AG04450 (cell line): ENCODE results near the gene DLX6. TPM values are rescaled to one million over a fixed set of nuclear protein-coding genes. Genes with fewer than 3 reads are reported as not detected.

Experiments
- CTCF ChIA-PET: fragments of 300-600, 350-600 bp; formaldehyde crosslinking; extraction: SDS; loops from one replicate; lab custom pipeline; 2022; ENCODE audit warnings: antibody characterized with exemption, inconsistent platforms; lab: Charles Lee
- POLR2A ChIA-PET: fragments of 350-600 bp; formaldehyde crosslinking; extraction: SDS; loops from one replicate; lab custom pipeline; 2021; ENCODE audit warnings: antibody characterized with exemption, inconsistent platforms; lab: Yijun Ruan, JAX
- DNase-seq: peaks from one replicate; pipeline ENCODE4 v3.0.0-alpha.2; 2011; ENCODE audit warnings: low read depth, low spot score
- H3K27ac ChIP-seq: one replicate; pipeline ENCODE4 v1.5.1; 2012; ENCODE audit warnings: low read depth, low read length, control low read depth
- H3K27me3 ChIP-seq: one replicate; pipeline ENCODE4 v1.6.0; 2012; ENCODE audit warnings: low read length; ENCODE audit not compliant: control insufficient read depth, insufficient read depth
- H3K4me3 ChIP-seq: 2 replicates; pipeline ENCODE4 v1.5.1; 2011; ENCODE audit warnings: mild to moderate bottlenecking, low read depth, low read length, control low read depth
- H3K9me3 ChIP-seq: 2 replicates; pipeline ENCODE4 v1.5.1; 2012; ENCODE audit warnings: low read length; ENCODE audit not compliant: control insufficient read depth, insufficient read depth
- CTCF ChIP-seq: IDR thresholded peaks from 2 replicates; pipeline ENCODE4 v1.5.1; 2011; ENCODE audit warnings: low read depth, low read length, control low read depth, inconsistent platforms
- polyA plus RNA-seq: library from polyadenylated mRNA; depleted of rRNA; stranded (reverse); fragments of >200 nt; gene quantifications from 2 replicates; pipeline ENCODE4 v1.2.3, GENCODE V29; 2011

The DLX6 gene
- polyA plus RNA-seq, 1 experiment = not detected

GRCh38 chr7:96989859-96990317 is 15.5 kb upstream of the DLX6 start:
- Histone ChIP-seq H3K4me3 (no peak overlapping the region), H3K27me3 (peaks cover 51% of the 10 kb centered on the region), H3K27ac (no peak overlapping the region), H3K9me3 (peaks cover 7% of the 10 kb centered on the region; the same call in 1 of the 2 replicates)
- ChIA-PET CTCF (interaction anchor here (1.2 kb wide), 1 partner anchor 1073 kb away, joined by 3 read pairs; no protein-coding TSS in a partner anchor), POLR2A (no interaction called here)
- DNase-seq = no peak
- no peak for TF ChIP-seq CTCF

GRCh38 chr7:96991546-96992191 is 13.7 kb upstream of the DLX6 start:
- ChIA-PET POLR2A (interaction anchor here (0.6 kb wide), 1 partner anchor 1068 kb away, joined by 4 read pairs; no protein-coding TSS in a partner anchor), CTCF (no interaction called here)

GRCh38 chr7:96992192-96993005 is 13.0 kb upstream of the DLX6 start:
- Histone ChIP-seq H3K4me3 (no peak overlapping the region), H3K27ac (no peak overlapping the region), H3K9me3 (peaks cover 7% of the 10 kb centered on the region; the same call in 1 of the 2 replicates), H3K27me3 (peaks cover 64% of the 10 kb centered on the region)
- POLR2A ChIA-PET = no interaction called here
- CTCF ChIA-PET = no interaction called here
- no peak for TF ChIP-seq CTCF
- DNase-seq = no peak

More at GRCh38 chr7:96991546-96992191, 13.7 kb upstream of the DLX6 start:
- Histone ChIP-seq H3K27ac (no peak overlapping the region), H3K9me3 (peaks cover 7% of the 10 kb centered on the region; the same call in 1 of the 2 replicates), H3K4me3 (no peak overlapping the region), H3K27me3 (peaks cover 56% of the 10 kb centered on the region)
- TF ChIP-seq CTCF = no peak
- no peak for DNase-seq

GRCh38 chr7:96993094-96993865 is 12.1 kb upstream of the DLX6 start:
- no peak for DNase-seq
- TF ChIP-seq CTCF = no peak
- POLR2A ChIA-PET = no interaction called here

More at GRCh38 chr7:96993094-96993865, 12.1 kb upstream of the DLX6 start:
- Histone ChIP-seq H3K27me3 (peaks cover 70% of the 10 kb centered on the region), H3K9me3 (peaks cover 7% of the 10 kb centered on the region; the same call in 1 of the 2 replicates), H3K27ac (no peak overlapping the region), H3K4me3 (no peak overlapping the region)
- CTCF ChIA-PET = no interaction called here
